H1 (cell line): ENCODE measurements around the gene NUBP2. TPM values are rescaled to one million over a fixed set of nuclear protein-coding genes. Genes with fewer than 3 reads are reported as not detected.

Experiments used
- CHD2 ChIP-seq: IDR thresholded peaks from 2 replicates; pipeline ENCODE4 v1.6.1; 2012; ENCODE audit warnings: low read length, improper control_type of control experiment
- PHF8 ChIP-seq: fragments of 200-600 bp; sonication (generic); conservative IDR thresholded peaks from 2 replicates; pipeline ENCODE4 v1.7.1; 2012; ENCODE audit warnings: low read depth, mild to moderate bottlenecking, inconsistent platforms, low read length, moderate library complexity
- polyA plus RNA-seq, 7 experiments: library from polyadenylated mRNA; depleted of rRNA in 3 of 7; stranded (reverse) in 5 of 7; unstranded in 2 of 7; fragments of >200 nt in 5 of 7; fragments of 200-250 nt in 2 of 7; gene quantifications; 1 replicate in 5 of 7; 2 replicates in 1 of 7; 4 replicates in 1 of 7; pipeline versions ENCODE4 v1.2.1 to v1.2.3, GENCODE V29; 2011 to 2013; ENCODE audit warnings: missing spikeins in 2 of 7, mixed read lengths in 2 of 7
- total RNA-seq: library from RNA; stranded (reverse); fragmentation: NEBNext Ultra II Directional; extraction: Animal tissue kit (Norgen Biotek cat#: 25700); gene quantifications from 2 replicates; pipeline ENCODE4 v1.2.1, GENCODE V29; 2021
- TF ChIP-seq, protein P1 (sequence below), 3 experiments: IDR thresholded peaks; 1 replicate in 2 of 3; 2 replicates in 1 of 3; pipeline versions ENCODE4 v1.5.1 to v1.6.1; 2011; ENCODE audit warnings: low read length in 3 of 3, mild to moderate bottlenecking in 3 of 3, inconsistent platforms in 2 of 3, low read depth in 1 of 3, moderate library complexity in 1 of 3; ENCODE audit not compliant: insufficient read depth in 1 of 3; ENCODE audit errors: control extremely low read depth in 1 of 3

Gene NUBP2
- total and polyA plus RNA-seq, 2 of the 8 experiments (the other 6 are each of a cell fraction or from before 2014, with no cell fraction given) = 70.3 to 96.9 TPM

GRCh38 chr16:1820946-1821290 is 38.2 kb downstream of the NUBP2 start (continued):
- TF ChIP-seq, protein P1, sequence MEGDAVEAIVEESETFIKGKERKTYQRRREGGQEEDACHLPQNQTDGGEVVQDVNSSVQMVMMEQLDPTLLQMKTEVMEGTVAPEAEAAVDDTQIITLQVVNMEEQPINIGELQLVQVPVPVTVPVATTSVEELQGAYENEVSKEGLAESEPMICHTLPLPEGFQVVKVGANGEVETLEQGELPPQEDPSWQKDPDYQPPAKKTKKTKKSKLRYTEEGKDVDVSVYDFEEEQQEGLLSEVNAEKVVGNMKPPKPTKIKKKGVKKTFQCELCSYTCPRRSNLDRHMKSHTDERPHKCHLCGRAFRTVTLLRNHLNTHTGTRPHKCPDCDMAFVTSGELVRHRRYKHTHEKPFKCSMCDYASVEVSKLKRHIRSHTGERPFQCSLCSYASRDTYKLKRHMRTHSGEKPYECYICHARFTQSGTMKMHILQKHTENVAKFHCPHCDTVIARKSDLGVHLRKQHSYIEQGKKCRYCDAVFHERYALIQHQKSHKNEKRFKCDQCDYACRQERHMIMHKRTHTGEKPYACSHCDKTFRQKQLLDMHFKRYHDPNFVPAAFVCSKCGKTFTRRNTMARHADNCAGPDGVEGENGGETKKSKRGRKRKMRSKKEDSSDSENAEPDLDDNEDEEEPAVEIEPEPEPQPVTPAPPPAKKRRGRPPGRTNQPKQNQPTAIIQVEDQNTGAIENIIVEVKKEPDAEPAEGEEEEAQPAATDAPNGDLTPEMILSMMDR (IDR thresholded peaks at IDR 0.05; ENCODE audit: control extremely low read depth in 1 of 3, insufficient read depth in 1 of 3, low read depth in 1 of 3, low read length in 3 of 3) = no peak
- TF ChIP-seq CHD2 (no peak), PHF8 (no peak)
